Activated naive CD4-positive, alpha-beta T cell treated with anti-CD3 and anti-CD28 coated beads for 36 hours (primary cell): ENCODE data around the gene STK32B. TPM values are rescaled to one million over a fixed set of nuclear protein-coding genes. Genes with fewer than 3 reads are reported as not detected.

Experiments used
- CTCF ChIA-PET: fragments of 350-600 bp; sonication (Branson Sonifier 250); formaldehyde crosslinking; loops from one replicate; lab custom pipeline; 2021; ENCODE audit warnings: antibody characterized with exemption; lab: Charles Lee
- DNase-seq: peaks from one replicate; pipeline ENCODE4 v3.0.0-alpha.2; 2020
- H3K27ac Mint-ChIP-seq: one replicate; pipeline ENCODE4 v1.8.0; 2021; ENCODE audit warnings: mild to moderate bottlenecking, mixed read lengths
- H3K27me3 Mint-ChIP-seq: one replicate; pipeline ENCODE4 v1.8.0; 2021; ENCODE audit warnings: low read depth, mixed read lengths
- H3K36me3 Mint-ChIP-seq: one replicate; pipeline ENCODE4 v1.8.0; 2021; ENCODE audit warnings: low read depth, mixed read lengths
- H3K4me1 Mint-ChIP-seq: one replicate; pipeline ENCODE4 v1.8.0; 2021; ENCODE audit warnings: low read depth, mixed read lengths
- H3K4me3 Mint-ChIP-seq: one replicate; pipeline ENCODE4 v1.8.0; 2021; ENCODE audit warnings: mild to moderate bottlenecking, moderate library complexity, mixed read lengths
- H3K9me3 Mint-ChIP-seq: one replicate; pipeline ENCODE4 v1.8.0; 2021; ENCODE audit warnings: mixed read lengths
- intact Hi-C: fragments of 100-400 bp; cut with micrococcal nuclease; formaldehyde crosslinking; loops from one replicate; pipeline ENCODE4 v1.15.1; 2023
- total RNA-seq, 2 experiments: library from RNA; stranded (reverse); gene quantifications; one replicate each; pipeline ENCODE4 v1.2.3, GENCODE V29; 2021

STK32B gene
- total RNA-seq, 2 experiments from 2014 or later: not detected

GRCh38 chr4:5409972-5410618 is 358.8 kb downstream of the STK32B start:
- Mint-ChIP-seq H3K4me1 (no peaks in the 10 kb centered on the region), H3K27ac (no peak overlapping the region), H3K36me3 (peaks cover 2% of the 10 kb centered on the region), H3K27me3 (no peaks in the 10 kb centered on the region), H3K4me3 (no peak overlapping the region), H3K9me3 (peaks cover 17% of the 10 kb centered on the region)
- CTCF ChIA-PET: no interaction called here
- DNase-seq: no peak
- intact Hi-C loops: no loop called here

- H3K27me3 Mint-ChIP-seq: no peaks in the 10 kb centered on the region
- H3K27ac Mint-ChIP-seq: no peak overlapping the region
- CTCF ChIA-PET: no interaction called here
- no peak for DNase-seq
- no peak overlapping the region for H3K4me3 Mint-ChIP-seq
- no peaks in the 10 kb centered on the region for H3K36me3 Mint-ChIP-seq
- intact Hi-C loops: no loop called here
- H3K4me1 Mint-ChIP-seq: no peaks in the 10 kb centered on the region
- peaks cover 11% of the 10 kb centered on the region for H3K9me3 Mint-ChIP-seq
Observed at GRCh38 chr4:5412296-5412695, 361.0 kb downstream of the STK32B start.

- intact Hi-C loops: no loop called here
- no peak for DNase-seq
- H3K27me3 Mint-ChIP-seq: no peaks in the 10 kb centered on the region
- H3K36me3 Mint-ChIP-seq: no peaks in the 10 kb centered on the region
- H3K4me1 Mint-ChIP-seq: no peaks in the 10 kb centered on the region
- H3K4me3 Mint-ChIP-seq: no peak overlapping the region
- no peak overlapping the region for H3K27ac Mint-ChIP-seq
- CTCF ChIA-PET: no interaction called here
- peaks cover 10% of the 10 kb centered on the region for H3K9me3 Mint-ChIP-seq
Observed at GRCh38 chr4:5412751-5413150, 361.5 kb downstream of the STK32B start.

- CTCF ChIA-PET: no interaction called here
- Mint-ChIP-seq H3K36me3 (no peaks in the 10 kb centered on the region), H3K4me3 (no peak overlapping the region), H3K27me3 (no peaks in the 10 kb centered on the region), H3K27ac (no peak overlapping the region), H3K4me1 (no peaks in the 10 kb centered on the region), H3K9me3 (peaks cover 10% of the 10 kb centered on the region)
- DNase-seq: no peak
- intact Hi-C loops: no loop called here
Observed at GRCh38 chr4:5416637-5417036, 365.4 kb downstream of the STK32B start.

- peaks cover 10% of the 10 kb centered on the region for H3K9me3 Mint-ChIP-seq
- no peaks in the 10 kb centered on the region for H3K36me3 Mint-ChIP-seq
- H3K4me1 Mint-ChIP-seq: no peaks in the 10 kb centered on the region
- no peak overlapping the region for H3K27ac Mint-ChIP-seq
- no peak overlapping the region for H3K4me3 Mint-ChIP-seq
- intact Hi-C loops: no loop called here
- no peak for DNase-seq
- peaks cover 3% of the 10 kb centered on the region for H3K27me3 Mint-ChIP-seq
- CTCF ChIA-PET: no interaction called here
Observed at GRCh38 chr4:5420266-5420665, 369.0 kb downstream of the STK32B start.

GRCh38 chr4:5421416-5421815 is 370.1 kb downstream of the STK32B start:
- peaks cover 8% of the 10 kb centered on the region for H3K27me3 Mint-ChIP-seq
- intact Hi-C loops: no loop called here
- H3K4me1 Mint-ChIP-seq: no peaks in the 10 kb centered on the region
- CTCF ChIA-PET: no interaction called here
- DNase-seq: no peak
- no peak overlapping the region for H3K4me3 Mint-ChIP-seq
- peaks cover 7% of the 10 kb centered on the region for H3K9me3 Mint-ChIP-seq
- no peaks in the 10 kb centered on the region for H3K36me3 Mint-ChIP-seq
- no peak overlapping the region for H3K27ac Mint-ChIP-seq

- H3K4me3 Mint-ChIP-seq: no peak overlapping the region
- CTCF ChIA-PET: no interaction called here
- intact Hi-C loops: no loop called here
- DNase-seq: no peak
- peaks cover 8% of the 10 kb centered on the region for H3K27me3 Mint-ChIP-seq
- peaks cover 3% of the 10 kb centered on the region for H3K9me3 Mint-ChIP-seq
- no peaks in the 10 kb centered on the region for H3K4me1 Mint-ChIP-seq
- H3K36me3 Mint-ChIP-seq: no peaks in the 10 kb centered on the region
- no peak overlapping the region for H3K27ac Mint-ChIP-seq
Observed at GRCh38 chr4:5422195-5422594, 370.9 kb downstream of the STK32B start.

- no peak overlapping the region for H3K4me3 Mint-ChIP-seq
- no peak overlapping the region for H3K27ac Mint-ChIP-seq
- no peaks in the 10 kb centered on the region for H3K36me3 Mint-ChIP-seq
- DNase-seq: no peak
- CTCF ChIA-PET: no interaction called here
- H3K27me3 Mint-ChIP-seq: peaks cover 8% of the 10 kb centered on the region
- intact Hi-C loops: no loop called here
- no peaks in the 10 kb centered on the region for H3K4me1 Mint-ChIP-seq
- H3K9me3 Mint-ChIP-seq: no peaks in the 10 kb centered on the region
Observed at GRCh38 chr4:5423670-5424069, 372.4 kb downstream of the STK32B start.

GRCh38 chr4:5424211-5424610 is 372.9 kb downstream of the STK32B start:
- H3K4me1 Mint-ChIP-seq: no peaks in the 10 kb centered on the region
- intact Hi-C loops: no loop called here
- peaks cover 8% of the 10 kb centered on the region for H3K27me3 Mint-ChIP-seq
- no peak for DNase-seq
- H3K9me3 Mint-ChIP-seq: peaks cover under 1% of the 10 kb centered on the region
- CTCF ChIA-PET: no interaction called here
- H3K27ac Mint-ChIP-seq: no peak overlapping the region
- no peak overlapping the region for H3K4me3 Mint-ChIP-seq
- H3K36me3 Mint-ChIP-seq: no peaks in the 10 kb centered on the region

- CTCF ChIA-PET: no interaction called here
- intact Hi-C loops: no loop called here
- Mint-ChIP-seq H3K4me1 (no peaks in the 10 kb centered on the region), H3K4me3 (no peak overlapping the region), H3K27ac (no peak overlapping the region), H3K9me3 (peaks cover 4% of the 10 kb centered on the region), H3K27me3 (peaks cover 8% of the 10 kb centered on the region), H3K36me3 (no peaks in the 10 kb centered on the region)
- DNase-seq: no peak
Observed at GRCh38 chr4:5424901-5425300, 373.6 kb downstream of the STK32B start.

GRCh38 chr4:5429747-5430146 is 378.5 kb downstream of the STK32B start:
- H3K36me3 Mint-ChIP-seq: no peaks in the 10 kb centered on the region
- no peaks in the 10 kb centered on the region for H3K4me1 Mint-ChIP-seq
- H3K9me3 Mint-ChIP-seq: peaks cover 10% of the 10 kb centered on the region
- CTCF ChIA-PET: no interaction called here
- no peak overlapping the region for H3K27ac Mint-ChIP-seq
- peaks cover 6% of the 10 kb centered on the region for H3K27me3 Mint-ChIP-seq
- intact Hi-C loops: no loop called here
- H3K4me3 Mint-ChIP-seq: no peak overlapping the region
- DNase-seq: no peak

- CTCF ChIA-PET: no interaction called here
- Mint-ChIP-seq H3K4me1 (no peaks in the 10 kb centered on the region), H3K27ac (no peak overlapping the region), H3K4me3 (no peak overlapping the region), H3K36me3 (no peaks in the 10 kb centered on the region), H3K9me3 (peaks cover 14% of the 10 kb centered on the region), H3K27me3 (no peaks in the 10 kb centered on the region)
- intact Hi-C loops: no loop called here
- DNase-seq: no peak
Observed at GRCh38 chr4:5433196-5433595, 381.9 kb downstream of the STK32B start.

- Mint-ChIP-seq H3K27me3 (no peaks in the 10 kb centered on the region), H3K27ac (no peak overlapping the region), H3K4me1 (no peaks in the 10 kb centered on the region), H3K36me3 (no peaks in the 10 kb centered on the region), H3K4me3 (no peak overlapping the region), H3K9me3 (peaks cover 9% of the 10 kb centered on the region)
- no peak for DNase-seq
- CTCF ChIA-PET: no interaction called here
- intact Hi-C loops: no loop called here
Observed at GRCh38 chr4:5435201-5435600, 383.9 kb downstream of the STK32B start.
